ENCODE measurements around the gene RGS14. TPM values are rescaled to one million over a fixed set of nuclear protein-coding genes. Genes with fewer than 3 reads are reported as not detected.
A peak's percentile ranks its signal among the peaks of the same experiment; 100 is the strongest.

RGS14 gene
- total and polyA plus RNA-seq, 9 donors: 0.73 to 27.0 (median 7.2) TPM

DNA sequence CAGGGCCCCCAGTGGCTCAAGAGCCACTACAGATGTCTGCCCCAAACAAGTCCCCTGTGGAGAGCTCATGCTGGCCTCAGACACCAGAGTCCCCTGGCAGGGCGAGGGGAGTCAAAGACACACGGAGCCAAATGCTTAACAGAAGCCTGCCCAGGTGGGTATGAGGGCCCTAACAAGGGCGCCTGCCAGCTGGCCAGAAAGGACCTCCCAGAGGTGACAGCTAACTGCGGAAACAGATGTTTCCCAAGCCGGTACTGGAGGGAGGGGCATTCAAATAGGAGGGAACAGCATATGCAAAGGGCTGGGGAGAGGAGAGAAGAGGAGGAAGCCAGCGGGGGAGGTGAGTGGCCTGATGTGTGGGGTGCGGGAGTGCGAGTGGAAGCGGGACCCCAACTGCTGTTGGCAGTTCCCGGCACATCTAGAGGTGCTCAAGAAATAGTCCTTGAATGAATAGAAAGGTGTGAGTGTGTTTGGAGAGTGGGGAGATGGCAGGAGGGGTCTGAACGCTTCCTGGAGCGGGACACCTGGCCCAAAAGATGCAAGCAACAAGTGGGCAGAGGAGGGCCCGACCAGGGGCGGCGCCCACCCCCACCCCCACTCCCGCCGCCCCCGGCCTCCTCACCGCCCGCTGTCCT lies 46.9 kb upstream of the RGS14 start:
- intact Hi-C loops (cut with DNase I): loop anchor here in 3 of 4 donors (10.0 kb wide), 2 partner anchors 144 to 194 kb away; partner anchors contain the start of gene DOK3 (in 1 of the 3)
- 17 to 21% (median 18%) methylated on average over 16 to 20 of the region's 20 CpGs for WGBS, 3 donors
- DNase-seq: no peak
- H3K36me3 ChIP-seq: no peaks in the 10 kb centered on the region
- TF ChIP-seq, protein P1, sequence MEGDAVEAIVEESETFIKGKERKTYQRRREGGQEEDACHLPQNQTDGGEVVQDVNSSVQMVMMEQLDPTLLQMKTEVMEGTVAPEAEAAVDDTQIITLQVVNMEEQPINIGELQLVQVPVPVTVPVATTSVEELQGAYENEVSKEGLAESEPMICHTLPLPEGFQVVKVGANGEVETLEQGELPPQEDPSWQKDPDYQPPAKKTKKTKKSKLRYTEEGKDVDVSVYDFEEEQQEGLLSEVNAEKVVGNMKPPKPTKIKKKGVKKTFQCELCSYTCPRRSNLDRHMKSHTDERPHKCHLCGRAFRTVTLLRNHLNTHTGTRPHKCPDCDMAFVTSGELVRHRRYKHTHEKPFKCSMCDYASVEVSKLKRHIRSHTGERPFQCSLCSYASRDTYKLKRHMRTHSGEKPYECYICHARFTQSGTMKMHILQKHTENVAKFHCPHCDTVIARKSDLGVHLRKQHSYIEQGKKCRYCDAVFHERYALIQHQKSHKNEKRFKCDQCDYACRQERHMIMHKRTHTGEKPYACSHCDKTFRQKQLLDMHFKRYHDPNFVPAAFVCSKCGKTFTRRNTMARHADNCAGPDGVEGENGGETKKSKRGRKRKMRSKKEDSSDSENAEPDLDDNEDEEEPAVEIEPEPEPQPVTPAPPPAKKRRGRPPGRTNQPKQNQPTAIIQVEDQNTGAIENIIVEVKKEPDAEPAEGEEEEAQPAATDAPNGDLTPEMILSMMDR (IDR thresholded peaks at IDR 0.05): no peak
- TF ChIP-seq POLR2A (IDR thresholded peaks at IDR 0.05) (no peak), EP300 (IDR thresholded peaks at IDR 0.05) (no peak)
- no peak overlapping the region for H3K4me3 ChIP-seq
- no peaks in the 10 kb centered on the region for H3K9me3 ChIP-seq
- peaks cover 3% of the 10 kb centered on the region for H3K4me1 ChIP-seq (ENCODE audit: insufficient read depth)
- H3K27ac ChIP-seq: no peak overlapping the region
- H3K27me3 ChIP-seq: no peaks in the 10 kb centered on the region

DNA sequence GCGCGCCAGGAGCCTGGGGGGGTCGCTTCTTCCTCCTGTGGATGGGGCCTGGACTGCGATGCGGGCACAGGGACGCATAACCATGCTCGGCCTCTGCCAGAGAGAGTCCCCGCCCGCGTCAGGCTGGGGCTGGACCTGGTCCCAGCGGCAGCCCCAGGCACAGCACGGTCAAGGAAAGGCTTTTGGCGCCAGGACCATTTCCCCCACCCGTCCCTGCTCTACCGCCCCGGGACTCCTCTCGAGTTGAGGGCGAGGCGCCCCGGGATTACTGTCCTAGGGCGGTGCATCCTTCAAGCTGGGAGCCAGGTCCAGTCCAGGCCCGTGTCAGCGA lies 46.4 kb upstream of the RGS14 start:
- Histone ChIP-seq H3K9me3 (no peaks in the 10 kb centered on the region), H3K4me1 (ENCODE audit: insufficient read depth) (peaks cover 3% of the 10 kb centered on the region), H3K36me3 (no peaks in the 10 kb centered on the region), H3K27ac (no peak overlapping the region), H3K27me3 (no peaks in the 10 kb centered on the region), H3K4me3 (peak overlapping the region; percentile 52)
- TF ChIP-seq POLR2A (IDR thresholded peaks at IDR 0.05): no peak
- TF ChIP-seq, protein P1 (IDR thresholded peaks at IDR 0.05): no peak
- TF ChIP-seq EP300 (IDR thresholded peaks at IDR 0.05): no peak
- WGBS, 3 donors: 0 to 1% (median 0%) methylated on average over 2 to 23 of the region's 23 CpGs
- intact Hi-C loops (cut with DNase I): loop anchor here in 3 of 4 donors (10.0 kb wide), 2 partner anchors 143 to 193 kb away; partner anchors contain the start of gene DOK3 (in 1 of the 3)
- peak in 4 of 5 donors; percentile 45 to 74 (median 66) for DNase-seq

DNA sequence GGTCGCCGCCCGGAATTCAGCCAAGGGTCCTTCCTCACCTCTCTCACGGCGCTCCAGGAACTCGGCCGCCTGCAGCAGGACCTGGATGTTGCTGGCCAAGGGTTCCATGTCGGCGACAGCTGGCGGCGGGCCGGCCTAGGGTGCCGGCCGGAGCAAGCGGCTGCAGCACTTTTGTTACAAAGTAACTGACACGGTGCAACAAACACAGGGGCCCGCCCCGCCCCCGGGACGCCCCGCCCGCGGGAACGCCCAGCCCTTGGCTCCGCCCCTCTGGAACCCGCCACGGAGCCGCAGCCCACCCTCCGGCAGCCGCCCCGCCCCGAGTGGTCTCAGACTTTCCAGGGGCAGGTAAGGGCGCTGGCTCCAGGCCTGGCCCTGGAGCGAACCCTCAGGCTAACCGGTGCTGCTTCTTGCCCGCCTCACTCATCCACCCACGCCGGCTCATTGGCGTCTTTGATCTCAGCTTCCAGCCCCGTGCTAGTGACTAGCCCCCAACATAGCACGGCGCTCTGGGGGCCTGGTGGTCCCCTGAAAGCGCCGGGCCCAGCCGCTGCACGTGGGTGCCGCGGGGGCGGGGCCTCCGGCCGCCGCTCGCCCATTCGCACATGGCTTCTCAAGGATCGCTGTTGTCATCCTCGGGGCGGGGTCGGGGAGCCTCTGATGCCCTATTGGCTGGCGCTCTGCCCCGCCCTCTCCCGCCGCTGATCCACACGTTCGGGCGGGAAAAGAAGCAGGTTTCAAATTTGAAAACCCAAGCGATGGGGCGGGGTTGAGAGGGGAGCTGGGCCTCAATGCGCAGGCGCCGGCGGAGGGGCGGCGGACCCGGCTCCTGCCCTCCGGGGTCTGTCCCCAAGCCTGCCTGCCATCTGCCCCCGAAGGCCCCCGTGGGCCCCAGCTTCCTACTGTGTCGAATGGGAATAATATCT lies 45.7 kb upstream of the RGS14 start, which contains the start of gene MXD3:
TSS of gene MXD3 (minus strand) at position 176 of the 926 bp plus-strand sequence. CDS start at position 108, 68 bp downstream.
- WGBS, 3 donors: 1% methylated on average over 71 to 78 of the region's 78 CpGs
- no peaks in the 10 kb centered on the region for H3K36me3 ChIP-seq
- H3K9me3 ChIP-seq: no peaks in the 10 kb centered on the region
- H3K4me1 ChIP-seq (ENCODE audit: insufficient read depth): peaks cover 3% of the 10 kb centered on the region
- intact Hi-C loops (cut with DNase I): loop anchor here in 3 of 4 donors (10.0 kb wide), 2 partner anchors 143 to 193 kb away; partner anchors contain the start of gene DOK3 (in 1 of the 3)
- peak within 1 kb of the TSS; percentile 52 for H3K4me3 ChIP-seq
- H3K27ac ChIP-seq: no peak within 1 kb of the TSS
- H3K27me3 ChIP-seq: no peaks in the 10 kb centered on the region
- no peak for TF ChIP-seq POLR2A (IDR thresholded peaks at IDR 0.05)
- TF ChIP-seq EP300 (IDR thresholded peaks at IDR 0.05): no peak
- TF ChIP-seq, protein P1 (IDR thresholded peaks at IDR 0.05): no peak
- peak; percentile 95 to 98 (median 97) for DNase-seq

DNA sequence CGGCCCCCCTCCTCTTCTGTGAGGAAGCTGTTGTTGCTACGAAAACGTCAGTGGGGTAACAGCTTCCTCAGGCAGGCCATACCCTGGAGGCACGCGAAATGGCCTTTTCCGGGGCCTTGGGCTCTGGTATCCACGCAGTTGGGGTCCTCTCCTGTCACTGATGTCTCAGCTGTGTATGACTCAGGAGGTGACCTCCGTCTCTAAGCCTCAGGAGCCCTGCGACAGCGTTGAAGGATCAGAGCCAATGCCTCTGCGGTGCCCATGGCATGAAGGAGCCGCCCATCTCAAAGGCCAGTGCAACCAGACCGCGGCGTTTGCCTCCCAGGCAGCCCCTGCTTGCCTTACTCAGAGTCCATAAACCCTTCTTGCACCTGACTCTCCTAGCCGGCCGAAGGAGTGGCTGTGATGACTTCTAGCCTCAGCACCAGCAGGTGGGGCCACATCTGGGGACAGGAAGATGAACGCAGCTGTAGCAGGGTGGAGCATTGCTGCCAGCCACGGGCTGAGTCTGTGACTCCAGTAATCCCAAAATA lies 45.0 kb upstream of the RGS14 start:
- H3K36me3 ChIP-seq: no peaks in the 10 kb centered on the region
- 13 to 19% (median 17%) methylated on average over 18 to 19 of the region's 19 CpGs for WGBS, 3 donors
- H3K27me3 ChIP-seq: no peaks in the 10 kb centered on the region
- intact Hi-C loops (cut with DNase I): loop anchor here in 3 of 4 donors (10.0 kb wide), 2 partner anchors 142 to 192 kb away; partner anchors contain the start of gene DOK3 (in 1 of the 3)
- no peak for TF ChIP-seq POLR2A (IDR thresholded peaks at IDR 0.05)
- TF ChIP-seq, protein P1 (IDR thresholded peaks at IDR 0.05): no peak
- DNase-seq: peak in 1 of 5 donors; percentile 47
- H3K4me1 ChIP-seq (ENCODE audit: insufficient read depth): peaks cover 3% of the 10 kb centered on the region
- H3K27ac ChIP-seq: no peak overlapping the region
- no peak overlapping the region for H3K4me3 ChIP-seq
- H3K9me3 ChIP-seq: no peaks in the 10 kb centered on the region
